ENCODE data around the gene NLRP1.
A peak's percentile ranks its signal among the peaks of the same experiment; 100 is the strongest.
"Not testable (repeated sequence)": the region's sequence is repeated elsewhere in the genome, so short reads cannot be mapped to it uniquely, and the experiment has no call there.

Gene NLRP1

GRCh38 chr17:5587438-5588032 lies 3.2 kb upstream of the NLRP1 start:
- peak; percentile 80 for DNase-seq (ENCODE audit: low spot score)

- no peak for DNase-seq (ENCODE audit: low spot score)
Observed at GRCh38 chr17:5585836-5586521, 1.7 kb upstream of the NLRP1 start.

- DNase-seq (ENCODE audit: low spot score): no peak
Observed at GRCh38 chr17:5585287-5585794, 1.0 kb upstream of the NLRP1 start.

GRCh38 chr17:5583426-5584382 lies 605 bp downstream of the NLRP1 start:
- DNase-seq (ENCODE audit: low spot score): no peak

GRCh38 chr17:5582209-5583185 lies 1.8 kb downstream of the NLRP1 start:
- no peak for DNase-seq (ENCODE audit: low spot score)

GRCh38 chr17:5581655-5582054 lies 2.7 kb downstream of the NLRP1 start:
- no peak for DNase-seq (ENCODE audit: low spot score)

- no peak for DNase-seq (ENCODE audit: low spot score)
Observed at GRCh38 chr17:5580969-5581368, 3.3 kb downstream of the NLRP1 start.

- no peak for DNase-seq (ENCODE audit: low spot score)
Observed at GRCh38 chr17:5580367-5580766, 3.9 kb downstream of the NLRP1 start.

- not testable (repeated sequence) for DNase-seq (ENCODE audit: low spot score)
Observed at GRCh38 chr17:5578768-5579167, 5.5 kb downstream of the NLRP1 start.

- not testable (repeated sequence) for DNase-seq (ENCODE audit: low spot score)
Observed at GRCh38 chr17:5573017-5573416, 11.3 kb downstream of the NLRP1 start.

- no peak for DNase-seq (ENCODE audit: low spot score)
Observed at GRCh38 chr17:5571281-5571680, 13.0 kb downstream of the NLRP1 start.

GRCh38 chr17:5565808-5566207 lies 18.5 kb downstream of the NLRP1 start:
- DNase-seq (ENCODE audit: low spot score): no peak

GRCh38 chr17:5563456-5563855 lies 20.9 kb downstream of the NLRP1 start:
- no peak for DNase-seq (ENCODE audit: low spot score)

GRCh38 chr17:5562661-5563360 lies 21.5 kb downstream of the NLRP1 start:
- DNase-seq (ENCODE audit: low spot score): no peak

GRCh38 chr17:5561736-5562571 lies 22.4 kb downstream of the NLRP1 start:
- DNase-seq (ENCODE audit: low spot score): no peak

GRCh38 chr17:5560361-5560988 lies 23.8 kb downstream of the NLRP1 start:
- no peak for DNase-seq (ENCODE audit: low spot score)

- no peak for DNase-seq (ENCODE audit: low spot score)
Observed at GRCh38 chr17:5558815-5559785, 25.2 kb downstream of the NLRP1 start.

GRCh38 chr17:5557990-5558389 lies 26.3 kb downstream of the NLRP1 start:
- DNase-seq (ENCODE audit: low spot score): no peak

All from hematopoietic multipotent progenitor cell treated with erythropoietin and hydrocortisone succinate and interleukin-3 and kit ligand, for 17 days (in vitro differentiated cells).